ENCODE measurements around the gene IMPG1. TPM values are rescaled to one million over a fixed set of nuclear protein-coding genes. Genes with fewer than 3 reads are reported as not detected.

IMPG1 gene, protein sequence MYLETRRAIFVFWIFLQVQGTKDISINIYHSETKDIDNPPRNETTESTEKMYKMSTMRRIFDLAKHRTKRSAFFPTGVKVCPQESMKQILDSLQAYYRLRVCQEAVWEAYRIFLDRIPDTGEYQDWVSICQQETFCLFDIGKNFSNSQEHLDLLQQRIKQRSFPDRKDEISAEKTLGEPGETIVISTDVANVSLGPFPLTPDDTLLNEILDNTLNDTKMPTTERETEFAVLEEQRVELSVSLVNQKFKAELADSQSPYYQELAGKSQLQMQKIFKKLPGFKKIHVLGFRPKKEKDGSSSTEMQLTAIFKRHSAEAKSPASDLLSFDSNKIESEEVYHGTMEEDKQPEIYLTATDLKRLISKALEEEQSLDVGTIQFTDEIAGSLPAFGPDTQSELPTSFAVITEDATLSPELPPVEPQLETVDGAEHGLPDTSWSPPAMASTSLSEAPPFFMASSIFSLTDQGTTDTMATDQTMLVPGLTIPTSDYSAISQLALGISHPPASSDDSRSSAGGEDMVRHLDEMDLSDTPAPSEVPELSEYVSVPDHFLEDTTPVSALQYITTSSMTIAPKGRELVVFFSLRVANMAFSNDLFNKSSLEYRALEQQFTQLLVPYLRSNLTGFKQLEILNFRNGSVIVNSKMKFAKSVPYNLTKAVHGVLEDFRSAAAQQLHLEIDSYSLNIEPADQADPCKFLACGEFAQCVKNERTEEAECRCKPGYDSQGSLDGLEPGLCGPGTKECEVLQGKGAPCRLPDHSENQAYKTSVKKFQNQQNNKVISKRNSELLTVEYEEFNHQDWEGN
- total RNA-seq = not detected in 3 replicates

DNA sequence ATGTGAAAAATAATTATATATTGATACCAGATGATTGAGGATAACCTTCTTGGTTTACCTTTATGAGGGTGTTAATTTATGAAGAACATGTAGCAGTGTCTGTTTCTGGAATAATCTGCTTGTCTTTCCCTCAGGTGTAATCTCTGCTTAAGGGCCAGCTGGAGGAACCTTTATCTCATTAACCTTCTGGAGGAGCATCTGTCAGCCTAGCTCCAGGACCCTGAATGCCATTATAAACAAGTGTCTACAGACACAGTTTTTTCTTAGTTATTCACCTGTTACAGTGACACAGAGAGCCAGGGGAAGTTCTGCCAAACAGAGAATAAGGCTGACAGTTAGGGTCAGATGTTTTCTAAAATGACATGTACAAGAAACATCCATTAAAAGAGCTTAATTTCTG, at the start of gene IMPG1:
Gene IMPG1, minus strand, starts transcription at position 101 of the 400 bp plus-strand sequence. CDS start 174 bp downstream, outside the sequence.
- H3K27ac Mint-ChIP-seq = no peak within 1 kb of the TSS
- H3K27me3 Mint-ChIP-seq (ENCODE audit: low read depth) = no peaks in the 10 kb centered on the region
- peaks cover under 1% of the 10 kb centered on the region for H3K4me1 Mint-ChIP-seq
- H3K9me3 Mint-ChIP-seq = peaks cover 30% of the 10 kb centered on the region
- peaks cover 5% of the 10 kb centered on the region for H3K36me3 Mint-ChIP-seq
- H3K4me3 Mint-ChIP-seq = no peak within 1 kb of the TSS
- no peak for TF ChIP-seq CTCF (IDR thresholded peaks at IDR 0.05; ENCODE audit: unreplicated experiment)
- no peak for DNase-seq (ENCODE audit: low spot score in 2 of 2, unreplicated experiment in 2 of 2)

- Mint-ChIP-seq H3K9me3 (peaks cover 19% of the 10 kb centered on the region), H3K4me3 (no peak overlapping the region), H3K4me1 (no peaks in the 10 kb centered on the region), H3K36me3 (no peaks in the 10 kb centered on the region), H3K27ac (no peak overlapping the region), H3K27me3 (ENCODE audit: low read depth) (no peaks in the 10 kb centered on the region)
- TF ChIP-seq CTCF (IDR thresholded peaks at IDR 0.05; ENCODE audit: unreplicated experiment) = no peak
- DNase-seq (ENCODE audit: low spot score in 2 of 2, unreplicated experiment in 2 of 2) = no peak
Observed at GRCh38 chr6:76120302-76120701, 47.8 kb upstream of the IMPG1 start.

- Mint-ChIP-seq H3K27me3 (ENCODE audit: low read depth) (no peaks in the 10 kb centered on the region), H3K4me3 (no peak overlapping the region), H3K27ac (no peak overlapping the region), H3K9me3 (peaks cover 23% of the 10 kb centered on the region), H3K36me3 (peaks cover 4% of the 10 kb centered on the region), H3K4me1 (peaks cover 5% of the 10 kb centered on the region)
- no peak for TF ChIP-seq CTCF (IDR thresholded peaks at IDR 0.05; ENCODE audit: unreplicated experiment)
- no peak for DNase-seq (ENCODE audit: low spot score in 2 of 2, unreplicated experiment in 2 of 2)
Observed at GRCh38 chr6:76073281-76073680, 819 bp upstream of the IMPG1 start.

- Mint-ChIP-seq H3K4me1 (no peaks in the 10 kb centered on the region), H3K4me3 (no peak overlapping the region), H3K36me3 (no peaks in the 10 kb centered on the region), H3K27me3 (ENCODE audit: low read depth) (no peaks in the 10 kb centered on the region), H3K27ac (no peak overlapping the region), H3K9me3 (no peaks in the 10 kb centered on the region)
- no peak for DNase-seq (ENCODE audit: low spot score in 2 of 2, unreplicated experiment in 2 of 2)
- no peak for TF ChIP-seq CTCF (IDR thresholded peaks at IDR 0.05; ENCODE audit: unreplicated experiment)
Observed at GRCh38 chr6:76057469-76057868, 15.0 kb downstream of the IMPG1 start.

DNA sequence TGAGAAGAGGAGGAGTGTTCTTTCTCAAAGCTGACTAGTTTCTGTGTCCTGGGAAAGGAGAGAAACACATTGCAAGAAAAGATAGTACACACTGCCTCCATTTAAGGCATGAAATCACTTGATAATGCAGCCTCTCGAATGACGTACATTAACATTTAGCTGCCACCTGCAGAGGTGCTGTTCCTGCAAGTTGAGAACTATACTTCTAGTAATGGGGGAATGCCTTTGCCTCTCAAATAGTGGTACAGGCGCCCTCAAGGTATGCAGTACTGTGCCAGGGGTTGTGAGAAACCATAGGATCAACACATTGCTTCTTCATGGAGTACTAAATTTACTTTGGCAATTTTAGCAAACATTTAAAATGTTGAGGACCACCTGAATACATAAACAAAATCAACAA, 20.1 kb downstream of the IMPG1 start:
- Mint-ChIP-seq H3K27ac (no peak overlapping the region), H3K36me3 (no peaks in the 10 kb centered on the region), H3K4me1 (no peaks in the 10 kb centered on the region), H3K27me3 (ENCODE audit: low read depth) (no peaks in the 10 kb centered on the region), H3K9me3 (no peaks in the 10 kb centered on the region), H3K4me3 (no peak overlapping the region)
- no peak for DNase-seq (ENCODE audit: low spot score in 2 of 2, unreplicated experiment in 2 of 2)
- no peak for TF ChIP-seq CTCF (IDR thresholded peaks at IDR 0.05; ENCODE audit: unreplicated experiment)

Data from mesothelial cell of epicardium (in vitro differentiated cells).